A673 (cell line): ENCODE results near the gene XAB2.

Source experiments
- CTCF ChIP-seq: fragments of 300-800, 200-600 bp; sonication (generic); conservative IDR thresholded peaks from 2 replicates; pipeline ENCODE4 v1.5.1; 2017; ENCODE audit warnings: low read depth, mild to moderate bottlenecking, antibody characterized with exemption, low read length, moderate library complexity, mixed read lengths
- EZH2 ChIP-seq: fragments of 200-600 bp; sonication (generic); IDR thresholded peaks from 2 replicates; pipeline ENCODE4 v1.6.1; 2017; ENCODE audit warnings: borderline replicate concordance, low read depth, mild to moderate bottlenecking, mixed read lengths, antibody characterized with exemption, low read length; ENCODE audit not compliant: poor library complexity, severe bottlenecking

- TF ChIP-seq EZH2 (no peak), CTCF (no peak)
These were observed 39.5 kb downstream of the XAB2 start for GRCh38 chr19:7589822-7590221.
